GM18502 (cell line): ENCODE results near the gene ENPP7.

Experiments
- ATAC-seq: cut with Tn5 transposase; IDR thresholded peaks from one replicate; pipeline ENCODE4 v1.9.1; 2021; ENCODE audit warnings: mild to moderate bottlenecking; ENCODE audit not compliant: unreplicated experiment, poor library complexity

The ENPP7 gene

GRCh38 chr17:79702034-79702433 is 28.7 kb upstream of the ENPP7 start:
- ATAC-seq, result no peak

GRCh38 chr17:79702550-79703236 is 28.1 kb upstream of the ENPP7 start:
- ATAC-seq, result no peak

- ATAC-seq, result no peak
Measured at GRCh38 chr17:79704691-79705090, 26.1 kb upstream of the ENPP7 start.

DNA sequence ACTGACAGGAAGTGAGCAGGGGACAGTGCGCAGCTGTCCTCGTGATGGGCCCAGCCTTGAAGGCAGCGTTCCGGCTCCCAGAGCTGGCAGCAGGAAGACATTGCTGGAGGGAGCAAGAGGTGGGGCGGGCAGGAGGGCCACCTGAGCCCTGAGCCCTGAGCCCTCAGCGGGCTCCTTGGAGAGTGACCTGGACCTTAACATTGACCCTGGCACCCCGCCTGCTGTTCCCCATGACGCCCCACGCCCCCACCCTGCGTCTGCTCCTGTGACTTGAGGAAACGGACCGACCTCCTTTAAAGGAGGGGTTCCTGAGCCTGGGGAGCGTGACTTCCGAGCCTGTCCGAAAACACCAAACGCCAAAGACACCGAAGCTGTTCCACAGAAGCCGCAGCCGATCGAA is 25.1 kb upstream of the ENPP7 start:
- ATAC-seq, result no peak

- ATAC-seq, result no peak
Measured at GRCh38 chr17:79706931-79707850, 23.6 kb upstream of the ENPP7 start.

DNA sequence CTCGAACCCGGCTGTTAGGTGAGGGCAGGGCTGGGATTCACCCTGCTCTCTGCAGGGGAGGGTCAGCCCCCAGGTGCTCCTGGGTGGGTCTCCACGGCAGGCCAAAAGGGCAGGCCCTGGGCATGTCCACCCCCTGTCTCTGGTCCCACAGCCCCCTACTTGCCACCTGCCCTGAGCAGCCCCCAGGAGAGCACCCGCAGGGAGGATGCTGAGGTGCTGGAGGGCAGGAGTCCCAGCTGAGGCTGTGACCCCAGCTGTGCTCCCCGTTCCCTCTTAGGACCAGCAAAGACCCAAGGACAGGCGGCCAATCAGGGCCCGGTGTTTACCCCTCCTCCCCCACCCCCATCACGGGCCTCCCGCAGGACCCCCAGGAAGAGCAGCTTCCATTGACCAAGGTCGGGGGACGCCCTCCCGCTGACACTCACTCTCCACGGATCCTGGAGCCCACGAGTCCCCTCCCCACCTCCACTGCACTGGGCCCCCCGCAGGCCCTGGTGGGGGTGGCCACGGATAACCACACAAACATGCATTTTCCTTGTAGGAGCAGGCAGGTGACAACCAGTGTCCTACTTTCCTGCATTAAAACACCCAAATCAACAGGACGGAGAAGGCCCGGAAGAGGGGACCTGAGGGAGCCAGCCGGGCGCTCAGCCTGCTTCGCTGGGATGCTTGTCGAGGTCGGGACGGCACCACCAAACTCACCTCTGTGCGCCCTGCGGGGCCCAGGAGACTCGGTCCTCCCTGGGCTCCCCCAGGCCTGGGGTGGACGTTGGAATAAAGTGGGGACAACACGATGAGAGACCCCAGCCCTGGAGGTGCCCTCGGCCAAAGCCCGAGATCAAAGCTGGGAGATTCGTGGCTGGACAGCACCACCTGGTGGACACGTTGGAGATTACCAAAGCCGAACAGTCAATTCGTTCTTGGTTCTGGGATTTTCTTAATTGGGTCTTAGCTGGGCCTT is 22.5 kb upstream of the ENPP7 start:
- ATAC-seq, result no peak

DNA sequence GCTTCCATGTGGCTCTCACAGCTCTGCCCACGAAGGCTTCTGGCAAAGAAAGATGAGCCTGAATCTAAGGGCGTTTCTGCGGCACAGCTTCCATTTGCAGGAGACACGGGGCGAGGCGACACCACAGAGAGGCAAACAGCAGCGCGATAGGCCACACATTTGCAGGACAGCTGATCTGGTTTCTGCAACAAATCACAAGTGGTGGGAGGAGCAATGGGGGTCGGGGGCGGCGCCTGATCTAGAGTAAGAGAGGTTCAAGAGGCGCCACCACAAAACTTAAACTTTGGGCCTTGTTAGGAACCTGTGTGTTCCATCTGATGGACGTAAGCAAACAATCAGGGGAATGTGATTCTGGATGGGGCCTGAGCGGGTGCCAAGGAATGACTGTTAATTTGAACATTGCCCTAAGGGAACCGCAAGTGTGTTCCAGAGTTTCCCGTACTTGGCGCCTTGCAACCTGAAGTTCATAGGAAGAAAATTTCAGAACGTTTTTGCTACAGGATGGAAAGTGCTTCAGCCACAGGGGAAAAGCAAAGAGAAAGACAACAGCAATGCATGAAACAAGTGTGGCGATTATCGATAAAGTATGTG is 18.9 kb upstream of the ENPP7 start:
- no peak for ATAC-seq

- ATAC-seq, result no peak
Measured at GRCh38 chr17:79713391-79713790, 17.4 kb upstream of the ENPP7 start.

- no peak for ATAC-seq
Measured at GRCh38 chr17:79714176-79715097, 16.3 kb upstream of the ENPP7 start.

DNA sequence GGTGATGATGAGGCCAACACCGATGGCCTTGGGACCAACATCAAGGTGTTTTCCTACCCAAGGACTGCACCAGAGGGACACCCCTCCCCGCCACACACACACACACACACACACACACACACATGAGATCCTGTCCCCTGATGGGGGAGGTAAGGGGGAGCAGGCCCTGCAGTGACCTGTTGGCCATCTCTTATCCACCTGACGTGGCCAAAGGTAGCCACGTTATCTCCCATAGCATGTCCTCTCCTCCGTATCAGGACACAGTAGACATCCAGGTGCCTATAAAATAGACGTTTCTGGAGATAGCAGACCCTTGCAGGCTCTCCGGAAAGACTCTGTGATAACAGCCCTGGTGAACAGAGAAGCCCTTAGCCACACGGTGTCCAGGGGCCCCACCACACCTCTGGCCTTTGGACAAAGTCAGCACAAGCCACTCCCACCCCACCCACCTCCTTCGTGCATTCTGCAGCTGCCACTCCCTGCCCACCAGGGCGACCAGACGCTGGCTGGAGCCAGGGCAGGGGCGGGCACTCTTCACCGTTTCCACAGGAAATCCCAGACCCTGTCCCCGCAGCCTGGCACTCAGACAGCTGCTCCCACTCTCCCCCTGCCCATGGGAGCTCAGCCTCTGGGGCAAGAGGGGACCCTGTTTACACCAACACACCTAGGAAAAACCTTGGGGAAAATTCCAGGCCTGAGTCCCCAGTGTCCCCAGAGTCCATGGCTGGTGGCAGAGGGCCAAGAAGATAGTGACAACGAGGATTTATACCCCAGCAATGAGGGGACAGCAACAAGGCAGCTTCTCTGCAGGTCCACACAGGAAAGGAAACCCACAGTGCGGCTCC is 15.4 kb upstream of the ENPP7 start:
- ATAC-seq, result no peak

- no peak for ATAC-seq
Measured at GRCh38 chr17:79715943-79716797, 14.6 kb upstream of the ENPP7 start.

- ATAC-seq, result no peak
Measured at GRCh38 chr17:79720705-79721292, 9.9 kb upstream of the ENPP7 start.

DNA sequence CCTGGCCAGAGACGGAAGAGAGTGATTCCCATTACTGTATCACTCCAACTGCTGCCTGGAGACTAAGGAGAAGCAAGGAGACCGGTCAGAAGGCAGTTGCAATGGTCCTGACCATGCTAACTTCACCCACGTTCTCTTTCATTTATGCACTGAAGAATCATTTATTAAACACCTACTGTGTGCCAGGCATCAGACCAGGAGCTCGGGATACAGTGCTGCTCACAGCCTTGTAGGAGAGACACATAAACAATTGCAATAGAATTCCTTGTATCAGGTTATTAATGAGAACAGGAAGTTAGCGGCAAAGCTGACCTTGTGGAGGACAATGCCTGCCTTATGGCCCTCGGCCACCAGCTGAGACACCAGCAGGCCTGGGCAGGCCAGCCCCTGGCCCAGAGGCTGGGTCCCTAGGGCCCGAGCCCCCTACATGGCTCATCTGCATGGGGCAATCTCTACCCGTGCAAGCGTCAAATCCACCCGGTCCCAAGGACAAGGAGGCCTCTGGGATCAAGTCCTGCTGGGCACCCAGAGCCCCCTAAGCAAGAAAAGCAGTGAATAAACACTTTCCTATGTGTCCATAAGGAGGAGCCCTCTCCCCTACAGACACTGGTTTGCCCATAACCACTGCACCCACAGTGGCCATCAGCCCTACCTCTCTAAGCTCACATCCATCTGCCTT is 8.6 kb upstream of the ENPP7 start:
- no peak for ATAC-seq

- ATAC-seq, result no peak
Measured at GRCh38 chr17:79722787-79723186, 8.0 kb upstream of the ENPP7 start.

DNA sequence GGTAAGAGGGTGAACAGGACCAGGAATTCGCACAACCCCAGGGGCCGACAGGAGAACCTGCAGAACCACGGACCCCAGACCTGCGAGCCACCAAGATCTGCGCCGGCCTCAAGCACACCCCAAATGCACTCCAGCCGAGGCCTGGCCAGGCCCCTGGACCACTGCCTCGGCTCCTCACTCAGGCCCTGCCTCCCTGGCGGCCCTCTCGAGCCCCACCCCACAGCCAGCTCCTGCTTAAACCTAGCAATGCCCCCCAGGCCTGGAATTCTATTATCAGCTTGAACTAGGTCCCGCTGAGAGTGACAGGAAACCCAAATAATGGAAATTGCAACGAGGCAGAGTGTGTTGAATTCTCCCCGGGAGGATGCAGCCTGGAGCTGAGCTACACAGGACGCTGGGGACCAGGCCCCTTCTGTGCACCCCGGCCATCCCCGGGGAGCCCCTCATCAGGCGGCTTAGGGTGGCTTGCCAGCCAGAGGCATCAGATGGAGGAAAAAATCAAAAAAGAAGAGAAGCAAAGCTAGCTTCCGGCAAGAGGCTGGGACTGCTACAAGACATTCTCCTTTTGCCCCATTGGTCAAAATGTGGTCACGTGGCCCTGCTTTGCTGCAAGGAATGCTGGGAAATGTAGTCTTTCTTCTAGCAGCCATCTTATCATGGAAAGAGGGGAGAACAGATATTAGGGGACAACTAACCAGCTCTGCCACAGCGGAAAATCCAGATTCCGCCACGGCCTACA is 2.4 kb upstream of the ENPP7 start:
- no peak for ATAC-seq
